Measurements from ENCODE around the gene PEF1. TPM values are rescaled to one million over a fixed set of nuclear protein-coding genes. Genes with fewer than 3 reads are reported as not detected.

The PEF1 gene
- total and polyA plus RNA-seq, 8 donors = 14.5 to 47.3 (median 20.2) TPM

- Histone ChIP-seq H3K4me3 (no peak overlapping the region), H3K36me3 (no peaks in the 10 kb centered on the region), H3K9me3 (no peaks in the 10 kb centered on the region), H3K27me3 (no peaks in the 10 kb centered on the region), H3K27ac (no peak overlapping the region), H3K4me1 (no peaks in the 10 kb centered on the region)
- intact Hi-C loops (cut with DNase I) = loop anchor here in 1 of 3 donors (2.0 kb wide), 1 partner anchor 31 kb away; no protein-coding TSS in a partner anchor
- FAIRE-seq (no peak), ATAC-seq (peak; percentile 95 to 100 (median 98)), DNase-seq (peak; percentile 84 to 96 (median 92))
- 27 to 30% methylated on average over 9 to 10 of the region's 10 CpGs for WGBS, 2 donors
- peak; percentile 82 to 89 (median 87) for TF ChIP-seq CTCF (IDR thresholded peaks at IDR 0.05)
Observed at GRCh38 chr1:31593770-31594632, 50.7 kb downstream of the PEF1 start.

GRCh38 chr1:31593136-31593665, 51.5 kb downstream of the PEF1 start:
- 79 to 95% methylated on average over 5 of the region's 5 CpGs for WGBS, 2 donors
- intact Hi-C loops (cut with DNase I) = no loop called here
- Histone ChIP-seq H3K4me3 (no peak overlapping the region), H3K27me3 (no peaks in the 10 kb centered on the region), H3K36me3 (no peaks in the 10 kb centered on the region), H3K4me1 (peaks cover 1 to 4% (median 4%) of the 10 kb centered on the region in 3 donors), H3K9me3 (no peaks in the 10 kb centered on the region), H3K27ac (no peak overlapping the region)
- no peak for TF ChIP-seq CTCF (IDR thresholded peaks at IDR 0.05)
- no peak for DNase-seq
- ATAC-seq = no peak
- FAIRE-seq = no peak

- TF ChIP-seq CTCF (IDR thresholded peaks at IDR 0.05) = no peak
- H3K27ac ChIP-seq = no peak overlapping the region
- H3K36me3 ChIP-seq = no peaks in the 10 kb centered on the region
- no peak for FAIRE-seq
- no peaks in the 10 kb centered on the region for H3K27me3 ChIP-seq
- intact Hi-C loops (cut with DNase I) = no loop called here
- DNase-seq = no peak
- no peak overlapping the region for H3K4me3 ChIP-seq
- ATAC-seq = no peak
- no peaks in the 10 kb centered on the region for H3K9me3 ChIP-seq
- peaks cover 12 to 13% (median 13%) of the 10 kb centered on the region in 3 donors for H3K4me1 ChIP-seq
Observed at GRCh38 chr1:31592132-31592531, 52.5 kb downstream of the PEF1 start.

GRCh38 chr1:31591425-31592093, 53.1 kb downstream of the PEF1 start:
- no peak for DNase-seq
- Histone ChIP-seq H3K9me3 (no peaks in the 10 kb centered on the region), H3K27me3 (no peaks in the 10 kb centered on the region), H3K4me3 (no peak overlapping the region), H3K4me1 (peaks cover 12 to 13% (median 13%) of the 10 kb centered on the region in 3 donors), H3K36me3 (no peaks in the 10 kb centered on the region), H3K27ac (no peak overlapping the region)
- no peak for TF ChIP-seq CTCF (IDR thresholded peaks at IDR 0.05)
- no peak for FAIRE-seq
- 69 to 74% methylated on average over 11 of the region's 11 CpGs for WGBS, 2 donors
- intact Hi-C loops (cut with DNase I) = no loop called here
- ATAC-seq = no peak

Data from pancreas (tissue), 10 donors.